Measurements from ENCODE around the gene APLF.
"Not testable (repeated sequence)": the region's sequence is repeated elsewhere in the genome, so short reads cannot be mapped to it uniquely, and the experiment has no call there.

APLF gene

GRCh38 chr2:68594041-68594440, 126.7 kb downstream of the APLF start:
- no peak for DNase-seq

- DNase-seq, result peak in 1 of 2 experiments; percentile 59
Measured at GRCh38 chr2:68594674-68595492, 127.5 kb downstream of the APLF start.

DNA sequence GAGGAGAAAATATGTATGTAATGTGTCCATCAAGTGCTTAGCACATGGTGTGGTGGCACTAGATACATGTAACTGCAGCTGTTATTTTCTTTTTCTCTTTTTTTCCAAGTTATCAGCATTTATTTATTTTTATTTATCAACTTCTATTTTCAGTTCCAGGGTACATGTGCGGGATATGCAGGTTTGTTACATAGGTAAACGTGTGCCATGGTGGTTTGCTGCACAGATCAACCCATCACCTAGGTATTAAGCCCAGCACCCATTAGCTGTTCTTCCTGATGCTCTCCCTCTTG, 128.1 kb downstream of the APLF start:
- not testable (repeated sequence) for DNase-seq

DNA sequence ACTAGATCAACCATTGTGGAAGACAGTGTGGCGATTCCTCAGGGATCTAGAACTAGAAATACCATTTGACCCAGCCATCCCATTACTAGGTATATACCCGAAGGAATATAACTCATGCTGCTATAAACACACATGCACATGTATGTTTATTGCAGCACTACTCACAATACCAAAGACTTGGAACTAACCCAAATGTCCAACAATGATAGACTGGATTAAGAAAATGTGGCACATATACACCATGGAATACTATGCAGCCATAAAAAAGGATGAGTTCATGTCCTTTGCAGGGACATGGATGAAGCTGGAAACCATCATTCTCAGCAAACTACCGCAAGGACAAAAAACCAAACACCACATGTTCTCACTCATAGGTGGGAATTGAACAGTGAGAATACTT, 133.1 kb downstream of the APLF start:
- not testable (repeated sequence) for DNase-seq

DNA sequence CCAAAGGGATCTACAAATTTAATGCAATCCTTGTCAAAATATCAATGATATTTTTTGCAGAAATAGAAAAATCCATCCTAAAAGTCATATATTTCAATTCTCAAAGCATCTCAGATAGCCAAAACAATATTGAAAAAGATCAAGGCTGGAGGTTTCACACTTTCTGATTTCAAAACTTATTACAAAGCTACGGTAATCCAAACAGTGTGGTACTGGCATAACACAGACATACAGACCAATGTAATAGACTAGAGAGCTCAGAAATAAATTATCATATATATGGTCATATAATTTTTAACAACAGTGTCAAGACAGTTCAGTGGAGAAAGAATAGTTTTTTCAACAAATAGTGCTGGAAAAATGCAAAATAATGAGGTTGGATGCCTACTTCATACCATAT, 135.7 kb downstream of the APLF start:
- DNase-seq, result no peak

DNA sequence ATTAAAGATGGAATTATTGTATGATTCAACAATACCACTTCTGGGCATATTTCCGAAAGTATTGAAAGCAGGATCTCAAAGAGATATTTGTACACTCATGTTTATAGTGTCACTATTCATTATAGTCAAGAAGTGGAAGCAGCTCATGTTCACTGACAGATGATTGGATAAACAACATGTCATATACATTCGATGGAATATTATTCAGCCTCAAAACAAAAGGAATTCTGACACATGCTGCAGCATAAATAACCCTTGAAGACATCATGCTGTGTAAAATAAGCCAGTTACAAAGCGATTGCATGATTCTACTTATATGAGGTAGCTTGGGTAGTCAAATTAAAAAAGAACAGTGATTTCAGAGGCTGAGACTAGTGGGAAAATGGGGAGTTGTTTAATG, 136.7 kb downstream of the APLF start:
- DNase-seq, result no peak

DNA sequence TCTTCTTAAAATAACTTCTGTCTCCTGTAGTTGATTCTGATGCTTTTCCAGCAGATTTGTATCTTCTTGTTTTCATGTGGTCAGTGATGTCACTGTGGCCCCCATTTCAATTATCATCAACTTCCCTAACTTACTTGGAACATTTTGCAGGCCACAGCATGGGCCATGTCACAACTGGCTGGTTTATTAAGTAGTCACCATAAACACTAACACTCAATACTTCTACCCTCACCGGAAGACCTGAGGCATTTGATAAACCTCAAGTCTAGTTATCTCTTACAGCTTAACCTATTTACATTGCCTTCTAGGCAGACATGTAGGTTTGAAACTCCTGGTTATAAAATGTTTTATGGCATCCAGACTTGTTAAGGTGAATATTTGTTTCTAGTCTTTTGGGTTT, 138.6 kb downstream of the APLF start:
- DNase-seq, result no peak

GRCh38 chr2:68606759-68607158, 139.4 kb downstream of the APLF start:
- no peak for DNase-seq

DNA sequence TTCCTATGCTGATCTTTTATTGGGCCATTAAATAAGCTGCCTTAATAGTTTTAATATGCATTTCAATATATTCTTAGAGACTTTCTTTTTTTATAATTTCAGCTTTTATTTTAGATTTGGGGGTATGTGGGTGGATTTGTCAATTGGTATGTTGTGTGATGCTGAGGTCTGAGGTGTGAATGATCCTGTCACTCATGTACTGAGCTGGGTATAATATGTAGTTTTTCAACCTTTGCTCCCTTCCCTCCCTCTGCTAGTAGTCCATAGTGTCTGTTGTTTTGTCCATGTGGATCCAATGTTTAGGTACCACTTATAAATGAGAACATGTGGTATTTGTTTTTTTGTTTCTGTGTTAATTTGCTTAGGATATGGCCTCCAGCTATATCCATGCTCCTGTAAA, 140.5 kb downstream of the APLF start:
- DNase-seq, result no peak

- no peak for DNase-seq
Measured at GRCh38 chr2:68612765-68613519, 145.6 kb downstream of the APLF start.

GRCh38 chr2:68620772-68621171, 153.4 kb downstream of the APLF start:
- no peak for DNase-seq

GRCh38 chr2:68623820-68624219, 156.4 kb downstream of the APLF start:
- DNase-seq, result no peak

- no peak for DNase-seq
Measured at GRCh38 chr2:68627615-68628014, 160.2 kb downstream of the APLF start.

Measured in NCI-H526 (cell line).